Thyroid gland (tissue), 4 donors: Measurements from ENCODE around the gene RCOR2.

Experiments
- POLR2A ChIP-seq, 2 donors: fragments of 450-650 bp; IDR thresholded peaks; one replicate each; pipeline ENCODE4 v1.6.1; 2017; ENCODE audit warnings: antibody characterized with exemption in 2 of 2, mild to moderate bottlenecking in 2 of 2, moderate library complexity in 1 of 2
- TF ChIP-seq, protein P1 (sequence below), 6 experiments: fragments of 200-600 bp in 3 of 6; fragments of 450-650 bp in 3 of 6; sonication (generic) in 3 of 6; IDR thresholded peaks; one replicate each; pipeline ENCODE4 v1.5.1; 2016 to 2019; ENCODE audit warnings: antibody characterized with exemption in 6 of 6, mild to moderate bottlenecking in 2 of 6, inconsistent platforms in 1 of 6, moderate library complexity in 1 of 6

DNA sequence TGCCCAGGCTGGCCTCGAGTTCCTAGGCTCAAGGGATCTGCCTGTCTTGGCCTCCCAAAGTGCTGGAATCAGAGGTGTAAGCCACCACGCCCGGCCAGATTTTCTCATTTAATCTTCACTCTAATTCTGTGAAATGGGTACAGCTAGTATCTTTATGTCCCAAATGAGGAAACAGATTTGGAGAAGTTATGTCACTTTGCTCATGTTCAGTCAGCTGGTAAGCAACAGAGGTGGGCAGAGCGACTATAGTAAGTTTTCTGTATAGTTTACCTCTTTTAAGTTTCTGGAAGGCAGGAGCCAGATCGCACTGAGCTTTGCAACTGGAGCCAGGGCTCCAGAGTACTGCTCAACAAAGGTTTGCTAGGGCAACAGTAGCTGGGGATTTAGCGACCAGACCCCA lies 33.2 kb downstream of the RCOR2 start:
- TF ChIP-seq, protein P1, sequence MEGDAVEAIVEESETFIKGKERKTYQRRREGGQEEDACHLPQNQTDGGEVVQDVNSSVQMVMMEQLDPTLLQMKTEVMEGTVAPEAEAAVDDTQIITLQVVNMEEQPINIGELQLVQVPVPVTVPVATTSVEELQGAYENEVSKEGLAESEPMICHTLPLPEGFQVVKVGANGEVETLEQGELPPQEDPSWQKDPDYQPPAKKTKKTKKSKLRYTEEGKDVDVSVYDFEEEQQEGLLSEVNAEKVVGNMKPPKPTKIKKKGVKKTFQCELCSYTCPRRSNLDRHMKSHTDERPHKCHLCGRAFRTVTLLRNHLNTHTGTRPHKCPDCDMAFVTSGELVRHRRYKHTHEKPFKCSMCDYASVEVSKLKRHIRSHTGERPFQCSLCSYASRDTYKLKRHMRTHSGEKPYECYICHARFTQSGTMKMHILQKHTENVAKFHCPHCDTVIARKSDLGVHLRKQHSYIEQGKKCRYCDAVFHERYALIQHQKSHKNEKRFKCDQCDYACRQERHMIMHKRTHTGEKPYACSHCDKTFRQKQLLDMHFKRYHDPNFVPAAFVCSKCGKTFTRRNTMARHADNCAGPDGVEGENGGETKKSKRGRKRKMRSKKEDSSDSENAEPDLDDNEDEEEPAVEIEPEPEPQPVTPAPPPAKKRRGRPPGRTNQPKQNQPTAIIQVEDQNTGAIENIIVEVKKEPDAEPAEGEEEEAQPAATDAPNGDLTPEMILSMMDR (IDR thresholded peaks at IDR 0.05): no peak
- TF ChIP-seq POLR2A (IDR thresholded peaks at IDR 0.05): no peak
